ENCODE measurements around the gene RMND1.

The RMND1 gene

DNA sequence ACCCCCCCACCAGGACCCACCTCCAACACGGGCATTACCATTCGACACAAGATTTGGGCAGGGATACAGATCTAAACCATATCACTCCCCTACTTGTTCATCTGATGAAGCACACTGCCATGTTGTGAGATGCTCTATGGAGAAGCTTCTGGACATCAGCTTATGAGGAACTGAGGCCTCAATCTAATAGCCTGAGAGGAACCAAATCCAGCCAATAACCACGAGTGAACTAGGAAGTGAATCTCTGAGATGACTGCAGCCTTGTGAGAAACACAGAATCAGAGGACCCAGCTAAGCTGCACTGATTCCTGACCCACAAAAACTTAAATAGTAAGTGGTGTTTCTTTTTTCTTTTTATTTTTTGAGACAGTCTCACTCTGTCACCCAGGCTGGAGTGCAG is 39.0 kb downstream of the RMND1 start:
- TF ChIP-seq SPI1 (IDR thresholded peaks at IDR 0.05; ENCODE audit: borderline replicate concordance, low read depth) (peak; percentile 7; the same call in 1 of the 2 replicates), GABPA (IDR thresholded peaks at IDR 0.05; ENCODE audit: low read depth) (no peak)
- DNase-seq (ENCODE audit: low read depth in 1 of 2, low spot score in 1 of 2): no peak
- H3K4me3 ChIP-seq (replicated peaks; ENCODE audit: insufficient read depth, low read length): no peak overlapping the region
- H3K27me3 ChIP-seq (ENCODE audit: insufficient read depth, poor library complexity, severe bottlenecking): no peaks in the 10 kb centered on the region
- no peak overlapping the region for H3K27ac ChIP-seq (replicated peaks)

DNA sequence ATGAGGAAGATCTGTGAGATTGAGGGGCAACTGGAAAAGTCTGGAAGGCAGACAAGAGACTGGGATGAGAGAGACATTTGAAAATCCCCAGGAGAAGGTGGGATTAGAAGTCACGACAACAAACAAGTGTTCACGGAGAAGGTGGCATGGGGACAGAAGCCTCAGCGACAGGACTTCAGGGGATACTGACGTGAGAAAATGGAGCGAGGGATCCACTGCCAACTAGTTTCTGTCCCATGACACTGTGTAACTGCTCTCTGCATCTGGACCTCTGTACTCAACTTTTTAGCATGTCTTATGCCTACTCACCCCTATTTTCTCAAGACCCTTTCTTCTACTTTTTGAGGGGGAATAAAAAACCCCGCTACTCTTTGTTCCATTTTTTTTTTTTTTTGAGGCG is 42.2 kb downstream of the RMND1 start:
- DNase-seq (ENCODE audit: low read depth in 1 of 2, low spot score in 1 of 2): no peak
- H3K27me3 ChIP-seq (ENCODE audit: insufficient read depth, poor library complexity, severe bottlenecking): no peaks in the 10 kb centered on the region
- H3K27ac ChIP-seq (replicated peaks): no peak overlapping the region
- TF ChIP-seq SPI1 (IDR thresholded peaks at IDR 0.05; ENCODE audit: borderline replicate concordance, low read depth) (no peak), POLR2AphosphoS5 (IDR thresholded peaks at IDR 0.05; ENCODE audit: low read depth) (no peak), CTCF (IDR thresholded peaks at IDR 0.05; ENCODE audit: insufficient read depth, low read length) (no peak), GABPA (IDR thresholded peaks at IDR 0.05; ENCODE audit: low read depth) (no peak)
- TF ChIP-seq, protein P1, sequence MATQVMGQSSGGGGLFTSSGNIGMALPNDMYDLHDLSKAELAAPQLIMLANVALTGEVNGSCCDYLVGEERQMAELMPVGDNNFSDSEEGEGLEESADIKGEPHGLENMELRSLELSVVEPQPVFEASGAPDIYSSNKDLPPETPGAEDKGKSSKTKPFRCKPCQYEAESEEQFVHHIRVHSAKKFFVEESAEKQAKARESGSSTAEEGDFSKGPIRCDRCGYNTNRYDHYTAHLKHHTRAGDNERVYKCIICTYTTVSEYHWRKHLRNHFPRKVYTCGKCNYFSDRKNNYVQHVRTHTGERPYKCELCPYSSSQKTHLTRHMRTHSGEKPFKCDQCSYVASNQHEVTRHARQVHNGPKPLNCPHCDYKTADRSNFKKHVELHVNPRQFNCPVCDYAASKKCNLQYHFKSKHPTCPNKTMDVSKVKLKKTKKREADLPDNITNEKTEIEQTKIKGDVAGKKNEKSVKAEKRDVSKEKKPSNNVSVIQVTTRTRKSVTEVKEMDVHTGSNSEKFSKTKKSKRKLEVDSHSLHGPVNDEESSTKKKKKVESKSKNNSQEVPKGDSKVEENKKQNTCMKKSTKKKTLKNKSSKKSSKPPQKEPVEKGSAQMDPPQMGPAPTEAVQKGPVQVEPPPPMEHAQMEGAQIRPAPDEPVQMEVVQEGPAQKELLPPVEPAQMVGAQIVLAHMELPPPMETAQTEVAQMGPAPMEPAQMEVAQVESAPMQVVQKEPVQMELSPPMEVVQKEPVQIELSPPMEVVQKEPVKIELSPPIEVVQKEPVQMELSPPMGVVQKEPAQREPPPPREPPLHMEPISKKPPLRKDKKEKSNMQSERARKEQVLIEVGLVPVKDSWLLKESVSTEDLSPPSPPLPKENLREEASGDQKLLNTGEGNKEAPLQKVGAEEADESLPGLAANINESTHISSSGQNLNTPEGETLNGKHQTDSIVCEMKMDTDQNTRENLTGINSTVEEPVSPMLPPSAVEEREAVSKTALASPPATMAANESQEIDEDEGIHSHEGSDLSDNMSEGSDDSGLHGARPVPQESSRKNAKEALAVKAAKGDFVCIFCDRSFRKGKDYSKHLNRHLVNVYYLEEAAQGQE (IDR thresholded peaks at IDR 0.05; ENCODE audit: insufficient replicate concordance, low read depth): no peak
- no peak overlapping the region for H3K4me3 ChIP-seq (replicated peaks; ENCODE audit: insufficient read depth, low read length)

DNA sequence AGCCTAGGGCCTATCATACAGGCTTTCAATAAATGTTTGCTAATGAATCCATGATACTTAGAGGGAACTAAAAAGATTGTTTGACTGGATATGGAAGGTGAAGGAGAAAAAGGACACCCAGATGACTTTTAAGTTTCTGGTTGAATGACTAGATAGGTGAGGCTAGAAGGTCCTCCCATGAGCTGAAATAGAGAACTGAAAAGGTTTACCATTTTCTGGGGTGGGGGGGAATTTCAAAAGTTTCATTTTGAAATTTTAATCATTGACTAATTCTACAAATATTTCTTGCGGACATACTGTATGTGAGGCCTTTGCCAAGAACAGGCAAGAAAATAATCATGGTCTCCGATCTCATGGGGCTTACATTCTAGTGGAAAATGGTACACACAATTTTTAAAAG is 42.7 kb downstream of the RMND1 start:
- Histone ChIP-seq H3K27me3 (ENCODE audit: insufficient read depth, poor library complexity, severe bottlenecking) (no peaks in the 10 kb centered on the region), H3K27ac (replicated peaks) (no peak overlapping the region), H3K4me3 (replicated peaks; ENCODE audit: insufficient read depth, low read length) (no peak overlapping the region)
- DNase-seq (ENCODE audit: low read depth in 1 of 2, low spot score in 1 of 2): no peak
- TF ChIP-seq POLR2AphosphoS5 (IDR thresholded peaks at IDR 0.05; ENCODE audit: low read depth) (no peak), CTCF (IDR thresholded peaks at IDR 0.05; ENCODE audit: insufficient read depth, low read length) (no peak), GABPA (IDR thresholded peaks at IDR 0.05; ENCODE audit: low read depth) (no peak), SPI1 (IDR thresholded peaks at IDR 0.05; ENCODE audit: borderline replicate concordance, low read depth) (no peak)
- TF ChIP-seq, protein P1 (IDR thresholded peaks at IDR 0.05; ENCODE audit: insufficient replicate concordance, low read depth): no peak

GRCh38 chr6:151408858-151409257 is 43.1 kb downstream of the RMND1 start:
- DNase-seq (ENCODE audit: low read depth in 1 of 2, low spot score in 1 of 2): no peak
- no peaks in the 10 kb centered on the region for H3K27me3 ChIP-seq (ENCODE audit: insufficient read depth, poor library complexity, severe bottlenecking)
- no peak overlapping the region for H3K4me3 ChIP-seq (replicated peaks; ENCODE audit: insufficient read depth, low read length)
- TF ChIP-seq POLR2AphosphoS5 (IDR thresholded peaks at IDR 0.05; ENCODE audit: low read depth) (no peak; the same call in 1 of the 2 replicates), GABPA (IDR thresholded peaks at IDR 0.05; ENCODE audit: low read depth) (no peak), SPI1 (IDR thresholded peaks at IDR 0.05; ENCODE audit: borderline replicate concordance, low read depth) (no peak), CTCF (IDR thresholded peaks at IDR 0.05; ENCODE audit: insufficient read depth, low read length) (no peak)
- TF ChIP-seq, protein P1 (IDR thresholded peaks at IDR 0.05; ENCODE audit: insufficient replicate concordance, low read depth): no peak
- H3K27ac ChIP-seq (replicated peaks): no peak overlapping the region
